GM10266 (cell line): ENCODE measurements around the gene SCAPER.

Source experiments
- DNase-seq: peaks from one replicate; pipeline ENCODE4 v3.0.0; 2012; ENCODE audit errors: extremely low spot score
- CTCF ChIP-seq: IDR thresholded peaks from 2 replicates; pipeline ENCODE4 v1.5.1; 2012; ENCODE audit warnings: mild to moderate bottlenecking, low read depth; ENCODE audit not compliant: control insufficient read depth, insufficient read depth; ENCODE audit errors: missing control alignments

The SCAPER gene

GRCh38 chr15:76585576-76585897, 319.6 kb downstream of the SCAPER start:
- no peak for TF ChIP-seq CTCF
- DNase-seq: no peak

GRCh38 chr15:76584868-76585575, 320.1 kb downstream of the SCAPER start:
- DNase-seq: no peak
- no peak for TF ChIP-seq CTCF

GRCh38 chr15:76582550-76582949, 322.6 kb downstream of the SCAPER start:
- TF ChIP-seq CTCF: no peak

GRCh38 chr15:76577879-76578512, 327.1 kb downstream of the SCAPER start:
- DNase-seq: no peak
- TF ChIP-seq CTCF: no peak

More at GRCh38 chr15:76582550-76582949, 322.6 kb downstream of the SCAPER start:
- DNase-seq: no peak

- no peak for TF ChIP-seq CTCF
- DNase-seq: no peak
Measured at GRCh38 chr15:76576523-76577279, 328.4 kb downstream of the SCAPER start.

GRCh38 chr15:76575679-76576078, 329.5 kb downstream of the SCAPER start:
- DNase-seq: no peak

More at GRCh38 chr15:76575679-76576078, 329.5 kb downstream of the SCAPER start:
- no peak for TF ChIP-seq CTCF
